OCI-LY3 (cell line): ENCODE results near the gene CCDC102B.

ENCODE experiments used
- CTCF ChIP-seq: fragments of 200-600, 300-600 bp; sonication (generic); IDR thresholded peaks from 2 replicates; pipeline ENCODE4 v1.5.1; 2014; ENCODE audit warnings: antibody characterized with exemption, low read length, low read depth
- EZH2phosphoT487 ChIP-seq: fragments of 200-600 bp; shearing (Covaris generic); IDR thresholded peaks from 2 replicates; pipeline ENCODE4 v1.6.1; 2018; ENCODE audit warnings: antibody characterized with exemption, mixed run types, low read depth

- TF ChIP-seq CTCF (no peak), EZH2phosphoT487 (no peak)
These were observed 122.0 kb downstream of the CCDC102B start for GRCh38 chr18:68919900-68920299.
